MM.1S (cell line): ENCODE data around the gene FAM107B.

Source experiments
- DNase-seq: peaks from one replicate; pipeline ENCODE4 v3.0.0-alpha.2; 2015
- H2AFZ ChIP-seq: fragments of 300-600 bp; sonication (generic); 2 replicates; pipeline ENCODE4 v1.6.0; 2016; ENCODE audit warnings: antibody characterized with exemption, low read length
- H3F3A ChIP-seq: fragments of 300-600 bp; sonication (generic); 2 replicates; pipeline ENCODE4 v1.6.1; 2016; ENCODE audit warnings: mild to moderate bottlenecking, antibody characterized with exemption, low read length, moderate library complexity, mixed read lengths; ENCODE audit not compliant: insufficient read depth
- H3K27ac ChIP-seq: fragments of 300-600 bp; sonication (generic); 2 replicates; pipeline ENCODE4 v1.5.1; 2016; ENCODE audit warnings: mild to moderate bottlenecking, low read length
- H3K27me3 ChIP-seq: fragments of 300-600 bp; sonication (generic); replicated peaks from 2 replicates; pipeline ENCODE4 v1.6.0; 2016; ENCODE audit warnings: low read length; ENCODE audit not compliant: insufficient read depth
- H3K36me3 ChIP-seq: fragments of 300-600 bp; sonication (generic); replicated peaks from 2 replicates; pipeline ENCODE4 v1.6.1; 2016; ENCODE audit warnings: mild to moderate bottlenecking, low read length, mixed read lengths; ENCODE audit not compliant: insufficient read depth
- H3K4me1 ChIP-seq: fragments of 300-600 bp; sonication (generic); 2 replicates; pipeline ENCODE4 v1.6.1; 2016; ENCODE audit warnings: low read length, mixed read lengths
- H3K4me2 ChIP-seq: fragments of 300-600 bp; sonication (generic); 2 replicates; pipeline ENCODE4 v1.6.0; 2016; ENCODE audit warnings: low read depth, low read length
- H3K4me3 ChIP-seq: fragments of 300-600 bp; sonication (generic); 2 replicates; pipeline ENCODE4 v1.5.1; 2016; ENCODE audit warnings: low read length, mixed read lengths
- H3K79me2 ChIP-seq: fragments of 300-600 bp; sonication (generic); 2 replicates; pipeline ENCODE4 v1.6.1; 2016; ENCODE audit warnings: mixed run types, low read length, mixed read lengths
- H3K9ac ChIP-seq: fragments of 300-600 bp; sonication (generic); 2 replicates; pipeline ENCODE4 v1.6.1; 2016; ENCODE audit warnings: low read length, mixed read lengths
- H3K9me2 ChIP-seq: fragments of 300-600 bp; sonication (generic); replicated peaks from 2 replicates; pipeline ENCODE4 v1.6.1; 2016; ENCODE audit warnings: mild to moderate bottlenecking, low read length, mixed read lengths; ENCODE audit not compliant: insufficient read depth
- H3K9me3 ChIP-seq: fragments of 300-600 bp; sonication (generic); replicated peaks from 2 replicates; pipeline ENCODE4 v1.6.1; 2016; ENCODE audit warnings: mild to moderate bottlenecking, low read length, mixed read lengths; ENCODE audit not compliant: insufficient read depth
- H4K20me1 ChIP-seq: fragments of 300-600 bp; sonication (generic); 2 replicates; pipeline ENCODE4 v1.6.1; 2016; ENCODE audit warnings: mild to moderate bottlenecking, low read length, moderate library complexity, mixed read lengths; ENCODE audit not compliant: insufficient read depth
- CTCF ChIP-seq: fragments of 300-600 bp; sonication (generic); IDR thresholded peaks from 2 replicates; pipeline ENCODE4 v1.5.1; 2016; ENCODE audit warnings: antibody characterized with exemption, low read length, mixed read lengths
- EZH2 ChIP-seq: fragments of 300-600 bp; sonication (generic); optimal IDR thresholded peaks from 2 replicates; pipeline ENCODE3; 2017; ENCODE audit warnings: low read depth, mild to moderate bottlenecking, antibody characterized with exemption, low read length, mixed read lengths
- EZH2phosphoT487 ChIP-seq: fragments of 300-600 bp; sonication (generic); IDR thresholded peaks from 2 replicates; pipeline ENCODE4 v1.6.1; 2018; ENCODE audit warnings: antibody characterized with exemption, low read length

The FAM107B gene

DNA sequence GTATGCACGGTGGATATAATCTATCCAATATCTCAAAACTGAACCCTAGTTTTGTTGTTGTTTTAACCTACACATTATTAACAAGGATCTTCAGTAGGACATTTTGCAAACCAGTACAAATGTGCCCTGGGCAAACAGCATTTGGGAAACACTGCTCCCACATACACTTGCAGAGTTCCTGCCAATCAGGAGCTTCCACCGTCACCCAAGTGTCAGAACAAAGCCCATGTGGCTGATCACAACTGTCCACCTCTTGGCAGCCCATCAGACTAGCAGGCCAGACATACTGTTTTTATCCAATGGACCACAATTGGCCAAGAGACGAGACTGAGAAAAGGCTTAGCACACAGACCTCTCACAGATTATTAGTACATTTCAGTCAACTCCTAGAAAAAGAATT is 200.4 kb downstream of the FAM107B start:
- Histone ChIP-seq H4K20me1 (no peaks in the 10 kb centered on the region; the same call in 1 of the 2 replicates), H3K4me1 (peaks cover 31% of the 10 kb centered on the region), H3K36me3 (peaks cover 11% of the 10 kb centered on the region; the same call in 1 of the 2 replicates), H3K4me3 (no peak overlapping the region), H3K9me2 (no peaks in the 10 kb centered on the region), H3K4me2 (no peak overlapping the region), H3K27ac (no peak overlapping the region), H3K79me2 (peaks cover 99% of the 10 kb centered on the region), H3K27me3 (no peaks in the 10 kb centered on the region), H2AFZ (no peak overlapping the region), H3F3A (peaks cover 10% of the 10 kb centered on the region), H3K9ac (no peak overlapping the region), H3K9me3 (no peaks in the 10 kb centered on the region)
- no peak for DNase-seq
- no peak for TF ChIP-seq EZH2
- TF ChIP-seq CTCF: no peak
- no peak for TF ChIP-seq EZH2phosphoT487

GRCh38 chr10:14573666-14574261 is 200.9 kb downstream of the FAM107B start:
- no peak overlapping the region for H3K27ac ChIP-seq
- TF ChIP-seq EZH2phosphoT487 (no peak), CTCF (no peak), EZH2 (no peak)
- H3K4me3 ChIP-seq: no peak overlapping the region
- no peaks in the 10 kb centered on the region for H3K9me2 ChIP-seq
- no peak overlapping the region for H3K4me2 ChIP-seq
- H3K36me3 ChIP-seq: peaks cover 11% of the 10 kb centered on the region; the same call in 1 of the 2 replicates
- H3F3A ChIP-seq: peaks cover 10% of the 10 kb centered on the region
- H2AFZ ChIP-seq: no peak overlapping the region
- peaks cover 36% of the 10 kb centered on the region for H3K4me1 ChIP-seq
- H3K9me3 ChIP-seq: no peaks in the 10 kb centered on the region
- H3K9ac ChIP-seq: no peak overlapping the region
- H3K27me3 ChIP-seq: no peaks in the 10 kb centered on the region
- H4K20me1 ChIP-seq: no peaks in the 10 kb centered on the region; the same call in 1 of the 2 replicates
- DNase-seq: no peak
- peaks cover 99% of the 10 kb centered on the region for H3K79me2 ChIP-seq

- H2AFZ ChIP-seq: no peak overlapping the region
- no peak overlapping the region for H3K27ac ChIP-seq
- TF ChIP-seq CTCF: no peak
- no peak for TF ChIP-seq EZH2
- no peak for TF ChIP-seq EZH2phosphoT487
- no peaks in the 10 kb centered on the region; the same call in 1 of the 2 replicates for H4K20me1 ChIP-seq
- H3K4me3 ChIP-seq: no peak overlapping the region
- H3K9ac ChIP-seq: no peak overlapping the region
- H3K9me2 ChIP-seq: no peaks in the 10 kb centered on the region
- peaks cover 37% of the 10 kb centered on the region for H3K4me1 ChIP-seq
- peaks cover 99% of the 10 kb centered on the region for H3K79me2 ChIP-seq
- H3K9me3 ChIP-seq: no peaks in the 10 kb centered on the region
- no peaks in the 10 kb centered on the region for H3K27me3 ChIP-seq
- no peak overlapping the region for H3K4me2 ChIP-seq
- peaks cover 10% of the 10 kb centered on the region for H3F3A ChIP-seq
- no peak for DNase-seq
- H3K36me3 ChIP-seq: peaks cover 9% of the 10 kb centered on the region
These were observed 201.9 kb downstream of the FAM107B start for GRCh38 chr10:14572811-14573210.
